ENCODE measurements around the gene PGBD2. TPM values are rescaled to one million over a fixed set of nuclear protein-coding genes. Genes with fewer than 3 reads are reported as not detected.

PGBD2 gene
- total and polyA plus RNA-seq, 2 of the 13 experiments (the other 11 are each of a cell fraction or from before 2014, with no cell fraction given), result 6.0 to 7.4 TPM

GRCh38 chr1:248873993-248874533, 32.0 kb upstream of the PGBD2 start (continued):
- TF ChIP-seq RERE (CRISPR knock-in tag; IDR thresholded peaks at IDR 0.05; ENCODE audit: low read depth) (no peak), ZNF549 (CRISPR knock-in tag; IDR thresholded peaks at IDR 0.05) (no peak), NPAS2 (CRISPR knock-in tag; IDR thresholded peaks at IDR 0.05; ENCODE audit: borderline replicate concordance) (no peak), PHB2 (IDR thresholded peaks at IDR 0.05; ENCODE audit: partially characterized antibody) (no peak), ZNF512 (CRISPR knock-in tag; IDR thresholded peaks at IDR 0.05) (no peak), TFAP4 (IDR thresholded peaks at IDR 0.05; ENCODE audit: borderline replicate concordance, low read depth) (no peak), ZNF24 (IDR thresholded peaks at IDR 0.05) (peak; percentile 97), POLR2A (IDR thresholded peaks at IDR 0.05; ENCODE audit: insufficient read depth in 1 of 2, low read depth in 2 of 2, low read length in 2 of 2) (no peak), REST (IDR thresholded peaks at IDR 0.05; ENCODE audit: borderline replicate concordance in 1 of 2, low read depth in 1 of 2, low read length in 2 of 2) (no peak; a peak in 1 of 4 replicates), RNF219 (CRISPR knock-in tag; IDR thresholded peaks at IDR 0.05) (no peak), ZNF138 (CRISPR knock-in tag; IDR thresholded peaks at IDR 0.05; ENCODE audit: low read depth) (no peak), ZNF264 (CRISPR knock-in tag; IDR thresholded peaks at IDR 0.05) (peak; percentile 71; the same call in 1 of the 2 replicates), ZNF75D (CRISPR knock-in tag; IDR thresholded peaks at IDR 0.05; ENCODE audit: borderline replicate concordance) (no peak), JUNB (CRISPR knock-in tag; IDR thresholded peaks at IDR 0.05; ENCODE audit: borderline replicate concordance) (no peak), KAT8 (CRISPR knock-in tag; IDR thresholded peaks at IDR 0.05) (peak; percentile 53), MTA1 (CRISPR knock-in tag; IDR thresholded peaks at IDR 0.05; ENCODE audit: borderline replicate concordance) (no peak)

Measured in HepG2 (cell line).